Stomach (tissue), 9 donors: Measurements from ENCODE around the gene ADARB2. TPM values are rescaled to one million over a fixed set of nuclear protein-coding genes. Genes with fewer than 3 reads are reported as not detected.

ENCODE experiments used
- DNase-seq, 2 donors: peaks; one replicate each; pipeline versions ENCODE4 v3.0.0 to v3.0.0-alpha.2; 2013 to 2019
- H3K27ac ChIP-seq, 5 donors: fragments of 200-600 bp in 4 of 5; sonication (generic) in 4 of 5; one replicate each; pipeline ENCODE4 v1.5.1; 2013 to 2019; ENCODE audit warnings: mild to moderate bottlenecking in 1 of 5, moderate library complexity in 1 of 5
- H3K27me3 ChIP-seq, 3 donors: fragments of 200-600 bp; sonication (generic); one replicate each; pipeline ENCODE4 v1.5.1; 2017 to 2019; ENCODE audit warnings: mixed run types in 1 of 3
- H3K36me3 ChIP-seq, 4 donors: fragments of 200-600 bp; sonication (generic); 1 replicate in 3 of 4; 2 replicates in 1 of 4; pipeline ENCODE4 v1.5.1; 2016 to 2019
- H3K4me1 ChIP-seq, 4 donors: fragments of 200-600 bp; sonication (generic); one replicate each; pipeline ENCODE4 v1.5.1; 2016 to 2019
- H3K4me3 ChIP-seq, 4 donors: fragments of 200-600 bp; sonication (generic) in 3 of 4; one replicate each; pipeline ENCODE4 v1.5.1; 2016 to 2019; ENCODE audit warnings: mild to moderate bottlenecking in 1 of 4
- H3K9me3 ChIP-seq, 4 donors: fragments of 200-600 bp; sonication (generic); one replicate each; pipeline ENCODE4 v1.5.1; 2016 to 2019
- CTCF ChIP-seq, 7 experiments: fragments of 450-650 bp in 4 of 7; fragments of 200-600 bp in 3 of 7; sonication (generic) in 3 of 7; IDR thresholded peaks; one replicate each; pipeline ENCODE4 v1.5.1; 2016 to 2019; ENCODE audit warnings: antibody characterized with exemption in 7 of 7, control low read depth in 2 of 7, mild to moderate bottlenecking in 1 of 7
- EP300 ChIP-seq: sonication (generic); formaldehyde crosslinking; IDR thresholded peaks from one replicate; pipeline ENCODE4 v1.6.1; 2017; ENCODE audit warnings: antibody characterized with exemption
- POLR2A ChIP-seq, 4 donors: fragments of 450-650 bp; IDR thresholded peaks; one replicate each; pipeline ENCODE4 v1.6.1; 2016; ENCODE audit warnings: antibody characterized with exemption in 4 of 4, control low read depth in 2 of 4, mild to moderate bottlenecking in 1 of 4, moderate library complexity in 1 of 4
- POLR2AphosphoS5 ChIP-seq, 3 donors: sonication (generic); formaldehyde crosslinking; IDR thresholded peaks; one replicate each; pipeline ENCODE4 v1.6.1; 2016; ENCODE audit warnings: antibody characterized with exemption in 3 of 3
- WGBS, 5 donors: extraction: QIAGEN DNeasy Blood & Tissue Kit in 3 of 5; methylation state at CpG; one replicate each; pipeline versions ENCODE4 v1.1.5 to v1.1.7; 2013 to 2018; 5-methylcytosine and 5-hydroxymethylcytosine counted together
- intact Hi-C: fragments of 100-400 bp; cut with DNase I; formaldehyde crosslinking; loops from one replicate; pipeline ENCODE4 v1.15.1; 2023; ENCODE audit warnings: low total_unique reads
- polyA plus RNA-seq, 3 donors: library from polyadenylated mRNA; stranded (reverse); fragments of 200-250 nt; gene quantifications; one replicate each; pipeline ENCODE4 v1.2.3, GENCODE V29; 2013
- total RNA-seq, 5 donors: library from RNA; depleted of rRNA; stranded (reverse); fragments of >200 nt; gene quantifications; one replicate each; pipeline versions ENCODE4 v1.1.0 to v1.2.3, GENCODE V29; 2014 to 2016
- donor health status: healthy with polysubstance abuse.
- donor health status: Bipolar disorder and iron deficiency.
- donor health status: healthy.

ADARB2 gene
- total and polyA plus RNA-seq, 8 donors: 0.55 to 4.1 (median 1.4) TPM; not detected in 1

- H3K4me3 ChIP-seq: no peak overlapping the region
- no peaks in the 10 kb centered on the region for H3K4me1 ChIP-seq
- H3K27me3 ChIP-seq: peaks cover 0 to 13% (median 0%) of the 10 kb centered on the region in 3 donors
- no peak for DNase-seq
- intact Hi-C loops: no loop called here
- 64 to 89% (median 85%) methylated on average over 4 to 5 of the region's 5 CpGs for WGBS, 5 donors
- H3K9me3 ChIP-seq: no peaks in the 10 kb centered on the region
- H3K27ac ChIP-seq: no peak overlapping the region
- no peaks in the 10 kb centered on the region for H3K36me3 ChIP-seq
- TF ChIP-seq POLR2A (IDR thresholded peaks at IDR 0.05) (no peak), EP300 (no peak), CTCF (IDR thresholded peaks at IDR 0.05) (no peak), POLR2AphosphoS5 (IDR thresholded peaks at IDR 0.05) (no peak)
Measured at GRCh38 chr10:1634239-1634638, 103.1 kb downstream of the ADARB2 start.

GRCh38 chr10:1633783-1634182 lies 103.5 kb downstream of the ADARB2 start:
- Histone ChIP-seq H3K27me3 (peaks cover 0 to 13% (median 0%) of the 10 kb centered on the region in 3 donors), H3K9me3 (no peaks in the 10 kb centered on the region), H3K4me1 (no peaks in the 10 kb centered on the region), H3K4me3 (no peak overlapping the region), H3K27ac (no peak overlapping the region), H3K36me3 (no peaks in the 10 kb centered on the region)
- 77 to 87% (median 79%) methylated on average over 13 of the region's 13 CpGs for WGBS, 5 donors
- TF ChIP-seq POLR2AphosphoS5 (IDR thresholded peaks at IDR 0.05): no peak
- no peak for TF ChIP-seq CTCF (IDR thresholded peaks at IDR 0.05)
- TF ChIP-seq POLR2A (IDR thresholded peaks at IDR 0.05): no peak
- no peak for TF ChIP-seq EP300
- intact Hi-C loops: no loop called here
- no peak for DNase-seq

GRCh38 chr10:1632596-1632995 lies 104.7 kb downstream of the ADARB2 start:
- WGBS, 5 donors: 88 to 93% (median 90%) methylated on average over 3 of the region's 3 CpGs
- no peak overlapping the region for H3K4me3 ChIP-seq
- no peak for DNase-seq
- intact Hi-C loops: no loop called here
- TF ChIP-seq POLR2AphosphoS5 (IDR thresholded peaks at IDR 0.05): no peak
- H3K4me1 ChIP-seq: no peaks in the 10 kb centered on the region
- H3K36me3 ChIP-seq: no peaks in the 10 kb centered on the region
- no peak overlapping the region for H3K27ac ChIP-seq
- peaks cover 0 to 6% (median 0%) of the 10 kb centered on the region in 4 donors for H3K9me3 ChIP-seq
- peaks cover 0 to 13% (median 0%) of the 10 kb centered on the region in 3 donors for H3K27me3 ChIP-seq

GRCh38 chr10:1632141-1632540 lies 105.2 kb downstream of the ADARB2 start:
- Histone ChIP-seq H3K4me3 (no peak overlapping the region), H3K4me1 (no peaks in the 10 kb centered on the region), H3K27me3 (peaks cover 0 to 13% (median 0%) of the 10 kb centered on the region in 3 donors), H3K36me3 (no peaks in the 10 kb centered on the region), H3K9me3 (peaks cover 0 to 6% (median 0%) of the 10 kb centered on the region in 4 donors), H3K27ac (no peak overlapping the region)
- 80 to 97% (median 94%) methylated on average over 3 of the region's 3 CpGs for WGBS, 5 donors
- intact Hi-C loops: no loop called here
- DNase-seq: no peak
- TF ChIP-seq EP300 (no peak), POLR2A (IDR thresholded peaks at IDR 0.05) (no peak), CTCF (IDR thresholded peaks at IDR 0.05) (no peak), POLR2AphosphoS5 (IDR thresholded peaks at IDR 0.05) (no peak)

- no peak overlapping the region for H3K27ac ChIP-seq
- peaks cover 0 to 13% (median 0%) of the 10 kb centered on the region in 3 donors for H3K27me3 ChIP-seq
- H3K4me1 ChIP-seq: no peaks in the 10 kb centered on the region
- H3K4me3 ChIP-seq: no peak overlapping the region
- H3K36me3 ChIP-seq: no peaks in the 10 kb centered on the region
- TF ChIP-seq CTCF (IDR thresholded peaks at IDR 0.05) (no peak), POLR2AphosphoS5 (IDR thresholded peaks at IDR 0.05) (no peak), EP300 (no peak), POLR2A (IDR thresholded peaks at IDR 0.05) (no peak)
- intact Hi-C loops: no loop called here
- WGBS, 5 donors: 80 to 90% (median 83%) methylated on average over 12 to 13 of the region's 13 CpGs
- peaks cover 0 to 6% (median 0%) of the 10 kb centered on the region in 4 donors for H3K9me3 ChIP-seq
- no peak for DNase-seq
Measured at GRCh38 chr10:1631282-1631681, 106.0 kb downstream of the ADARB2 start.
